Measurements from ENCODE around the gene SNX22. TPM values are rescaled to one million over a fixed set of nuclear protein-coding genes. Genes with fewer than 3 reads are reported as not detected.

Gene SNX22
- total and polyA plus RNA-seq, 2 of the 8 experiments (the other 6 are each of a cell fraction or from before 2014, with no cell fraction given), result 4.9 TPM

GRCh38 chr15:64182859-64183370 lies 31.4 kb downstream of the SNX22 start:
- no peak for DNase-seq (ENCODE audit: low read depth in 1 of 2, low spot score in 2 of 2)
- Histone ChIP-seq H3K4me2 (ENCODE audit: insufficient read depth in 1 of 2, low read depth in 2 of 2, low read length in 2 of 2) (no peak overlapping the region), H3K9ac (replicated peaks in 1 of 4; ENCODE audit: extremely low read depth in 1 of 4, low read depth in 3 of 4, low read length in 3 of 4) (no peak overlapping the region), H2BK120ac (replicated peaks; ENCODE audit: low read depth, low read length) (no peak overlapping the region), H3K23me2 (ENCODE audit: low read depth, low read length) (no peaks in the 10 kb centered on the region), H2BK5ac (ENCODE audit: low read depth, low read length) (no peak overlapping the region), H2AK5ac (ENCODE audit: low read depth, low read length) (no peak overlapping the region), H3K56ac (replicated peaks; ENCODE audit: insufficient read length, low read depth, low read length) (no peak overlapping the region), H3K27ac (ENCODE audit: low read depth, low read length) (no peak overlapping the region), H4K20me1 (replicated peaks in 1 of 2; ENCODE audit: control insufficient read depth in 1 of 2, insufficient read depth in 2 of 2, low read length in 2 of 2) (peaks cover 0 to 4% of the 10 kb centered on the region in 2 experiments), H4K5ac (ENCODE audit: insufficient read length, low read depth, low read length) (no peak overlapping the region), H3K4ac (replicated peaks; ENCODE audit: insufficient read length, low read depth, low read length) (no peak overlapping the region), H2AFZ (ENCODE audit: low read length) (no peak overlapping the region), H3K14ac (ENCODE audit: insufficient read length) (no peak overlapping the region), H3K79me1 (ENCODE audit: low read depth, low read length) (no peaks in the 10 kb centered on the region; the same call in 1 of the 2 replicates), H3K18ac (ENCODE audit: extremely low read depth, low read length) (no peak overlapping the region), H2BK20ac (ENCODE audit: low read length) (no peak overlapping the region), H3K79me2 (ENCODE audit: control insufficient read depth in 1 of 2, insufficient read depth in 2 of 2, low read length in 2 of 2) (no peaks in the 10 kb centered on the region), H4K91ac (replicated peaks; ENCODE audit: insufficient read length, low read length) (no peak overlapping the region), H3K9me3 (ENCODE audit: insufficient read depth in 2 of 2, low read depth in 1 of 2, low read length in 1 of 2) (no peaks in the 10 kb centered on the region), H4K8ac (ENCODE audit: extremely low read depth, insufficient read depth, low read length) (no peak overlapping the region), H3K4me3 (ENCODE audit: extremely low read depth in 1 of 4, insufficient read depth in 2 of 4, low read depth in 3 of 4, low read length in 4 of 4) (no peak overlapping the region), H2BK12ac (ENCODE audit: low read depth, low read length) (no peak overlapping the region), H3K27me3 (replicated peaks in 1 of 4; ENCODE audit: control insufficient read depth in 3 of 4, extremely low read depth in 1 of 4, insufficient read depth in 3 of 4, low read length in 3 of 4) (no peaks in the 10 kb centered on the region), H3K36me3 (ENCODE audit: control insufficient read depth in 2 of 4, insufficient read depth in 4 of 4, low read length in 3 of 4) (peaks cover 0 to 4% (median 0%) of the 10 kb centered on the region in 4 experiments; a peak in 3 of 8 replicates), H3K4me1 (replicated peaks in 1 of 4; ENCODE audit: control insufficient read depth in 3 of 4, insufficient read depth in 4 of 4, low read length in 3 of 4) (no peaks in the 10 kb centered on the region), H3K23ac (ENCODE audit: insufficient read length) (no peak overlapping the region), H2BK15ac (ENCODE audit: low read length) (no peak overlapping the region)
- CTCF ChIA-PET (ENCODE audit: partially characterized antibody), result no interaction called here
- POLR2A ChIA-PET (ENCODE audit: partially characterized antibody), result no interaction called here
- FAIRE-seq, result no peak
- no peak for TF ChIP-seq SAP30 (IDR thresholded peaks at IDR 0.05; ENCODE audit: insufficient read depth, insufficient replicate concordance, low read length)
- no peak for TF ChIP-seq EGR1 (IDR thresholded peaks at IDR 0.05; ENCODE audit: borderline replicate concordance, low read depth, low read length)
- WGBS, 2 experiments (ENCODE audit: extremely low coverage in 1 of 2, insufficient coverage in 1 of 2, insufficient read length in 1 of 2, insufficient replicate concordance in 2 of 2, low coverage in 1 of 2, low lambda C conversion rate in 2 of 2, missing lambda C conversion rate in 1 of 2), result 90% methylated on average over 4 of the region's 4 CpGs; no CpG with 5 or more reads in 1 of the 2 experiments
